GM19043 (cell line): ENCODE data around the gene TOE1.

Experiments
- ATAC-seq: cut with Tn5 transposase; IDR thresholded peaks from one replicate; pipeline ENCODE4 v1.9.1; 2021; ENCODE audit warnings: low read depth; ENCODE audit not compliant: unreplicated experiment

TOE1 gene

DNA sequence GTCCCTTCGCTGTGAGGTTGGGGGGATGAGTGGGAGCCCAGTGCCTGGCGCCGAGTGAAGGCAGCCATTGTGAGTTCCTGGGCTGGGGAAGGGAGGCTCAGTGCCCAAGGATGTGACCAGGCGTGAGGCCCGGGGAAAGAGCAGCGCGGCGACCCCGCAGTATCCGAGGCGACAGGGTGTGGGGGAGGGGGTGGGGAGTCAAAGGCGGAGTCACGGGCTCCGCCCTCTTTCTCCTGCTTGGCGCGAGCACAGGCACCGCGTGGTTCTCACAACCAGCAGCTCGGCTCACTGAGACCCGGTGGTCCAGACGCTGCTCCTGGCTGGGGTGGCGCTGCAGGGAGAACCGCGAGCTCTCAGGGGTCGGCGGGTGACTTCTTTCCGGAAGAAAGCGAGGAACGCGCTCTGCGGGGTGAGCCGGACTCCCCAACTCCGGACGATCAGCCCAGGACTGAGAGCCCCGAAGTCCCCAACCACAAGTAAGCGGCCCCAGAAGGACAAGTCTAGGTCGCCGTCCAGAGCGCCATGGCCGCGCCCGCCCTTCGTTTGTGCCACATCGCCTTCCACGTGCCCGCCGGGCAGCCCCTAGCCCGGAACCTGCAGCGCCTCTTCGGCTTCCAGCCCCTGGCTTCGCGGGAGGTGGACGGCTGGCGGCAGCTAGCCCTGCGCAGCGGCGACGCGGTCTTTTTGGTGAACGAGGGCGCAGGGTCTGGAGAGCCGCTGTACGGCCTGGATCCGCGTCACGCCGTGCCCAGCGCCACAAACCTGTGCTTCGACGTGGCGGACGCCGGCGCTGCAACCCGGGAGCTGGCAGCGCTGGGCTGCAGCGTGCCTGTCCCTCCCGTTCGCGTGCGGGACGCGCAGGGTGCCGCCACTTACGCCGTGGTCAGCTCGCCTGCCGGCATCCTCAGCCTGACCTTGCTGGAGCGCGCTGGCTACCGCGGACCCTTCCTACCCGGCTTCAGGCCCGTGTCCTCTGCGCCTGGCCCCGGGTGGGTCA, 13.0 kb upstream of the TOE1 start, which contains the start of gene HPDL:
Gene HPDL, plus strand, starts transcription at position 269 of the 997 bp plus-strand sequence. Its CDS starts 254 bp downstream, at position 523.
- ATAC-seq: peak; percentile 74

DNA sequence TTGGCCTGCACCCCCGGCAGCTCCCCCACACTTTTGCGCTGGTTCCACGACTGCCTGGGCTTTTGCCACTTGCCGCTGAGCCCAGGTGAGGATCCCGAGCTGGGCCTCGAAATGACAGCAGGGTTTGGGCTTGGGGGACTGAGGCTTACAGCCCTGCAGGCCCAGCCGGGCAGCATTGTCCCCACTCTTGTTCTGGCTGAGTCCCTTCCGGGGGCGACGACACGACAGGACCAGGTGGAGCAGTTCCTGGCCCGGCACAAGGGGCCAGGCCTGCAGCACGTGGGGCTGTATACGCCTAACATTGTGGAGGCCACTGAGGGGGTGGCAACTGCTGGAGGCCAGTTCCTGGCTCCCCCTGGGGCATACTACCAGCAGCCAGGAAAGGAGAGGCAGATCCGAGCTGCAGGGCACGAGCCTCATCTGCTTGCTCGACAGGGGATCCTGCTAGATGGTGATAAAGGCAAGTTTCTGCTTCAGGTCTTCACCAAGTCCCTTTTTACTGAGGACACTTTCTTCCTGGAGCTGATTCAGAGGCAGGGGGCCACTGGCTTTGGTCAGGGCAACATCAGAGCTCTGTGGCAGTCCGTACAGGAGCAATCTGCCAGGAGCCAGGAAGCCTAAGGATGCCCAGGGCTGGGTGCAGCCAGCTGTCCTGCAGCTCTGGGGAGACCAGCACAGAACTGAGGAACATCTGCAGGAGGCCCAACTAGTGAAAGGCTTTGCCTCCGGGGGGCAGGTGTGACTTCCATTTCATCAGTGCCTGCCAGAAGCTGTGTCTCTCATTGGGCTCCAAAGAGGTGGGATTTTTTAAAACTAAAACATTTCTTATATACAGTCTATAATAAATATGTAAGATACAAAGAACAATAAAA, 12.1 kb upstream of the TOE1 start:
- no peak for ATAC-seq

DNA sequence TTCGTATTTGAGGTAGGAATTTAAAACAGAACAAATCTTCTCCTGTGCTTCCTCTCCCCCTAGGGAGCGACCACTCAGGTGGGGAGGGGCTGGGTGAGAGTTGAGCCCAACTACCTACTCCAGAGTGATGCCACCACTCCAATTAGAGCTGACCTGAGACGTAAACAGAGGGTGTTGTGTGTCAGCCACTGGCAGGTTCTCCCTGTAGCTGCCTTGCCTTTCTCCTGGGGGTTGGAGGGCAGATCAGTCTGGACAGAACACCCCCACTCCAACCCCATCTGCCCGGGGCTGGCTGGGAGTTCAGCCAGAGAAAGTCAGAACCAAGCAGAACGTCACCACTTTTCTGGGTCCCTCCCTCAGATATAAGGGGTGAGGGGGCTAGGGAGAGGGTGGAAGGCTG, 11.3 kb upstream of the TOE1 start:
- ATAC-seq: no peak

DNA sequence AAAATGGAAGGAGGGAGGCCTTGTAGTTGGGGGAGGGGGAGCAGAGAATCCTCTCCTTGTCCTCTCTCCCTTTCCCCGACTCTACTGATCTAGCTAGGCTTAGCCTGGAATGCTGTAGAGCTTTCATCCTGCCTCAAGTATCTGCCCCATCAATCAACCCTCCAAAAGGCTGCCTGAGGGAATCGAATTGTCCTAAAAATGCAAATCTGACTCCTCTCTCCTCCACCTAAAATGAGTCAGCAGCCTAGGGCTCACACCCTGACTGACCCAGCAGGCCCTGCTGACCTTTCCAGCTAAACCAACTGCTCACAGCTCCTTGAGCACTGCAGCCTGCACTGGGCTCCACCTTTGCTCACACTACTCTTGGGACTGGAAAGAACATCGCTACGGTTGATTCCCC, 10.5 kb upstream of the TOE1 start:
- no peak for ATAC-seq

- no peak for ATAC-seq
These were observed 8.3 kb upstream of the TOE1 start for GRCh38 chr1:45331436-45332345.

- no peak for ATAC-seq
These were observed 7.6 kb upstream of the TOE1 start for GRCh38 chr1:45332346-45332720.

DNA sequence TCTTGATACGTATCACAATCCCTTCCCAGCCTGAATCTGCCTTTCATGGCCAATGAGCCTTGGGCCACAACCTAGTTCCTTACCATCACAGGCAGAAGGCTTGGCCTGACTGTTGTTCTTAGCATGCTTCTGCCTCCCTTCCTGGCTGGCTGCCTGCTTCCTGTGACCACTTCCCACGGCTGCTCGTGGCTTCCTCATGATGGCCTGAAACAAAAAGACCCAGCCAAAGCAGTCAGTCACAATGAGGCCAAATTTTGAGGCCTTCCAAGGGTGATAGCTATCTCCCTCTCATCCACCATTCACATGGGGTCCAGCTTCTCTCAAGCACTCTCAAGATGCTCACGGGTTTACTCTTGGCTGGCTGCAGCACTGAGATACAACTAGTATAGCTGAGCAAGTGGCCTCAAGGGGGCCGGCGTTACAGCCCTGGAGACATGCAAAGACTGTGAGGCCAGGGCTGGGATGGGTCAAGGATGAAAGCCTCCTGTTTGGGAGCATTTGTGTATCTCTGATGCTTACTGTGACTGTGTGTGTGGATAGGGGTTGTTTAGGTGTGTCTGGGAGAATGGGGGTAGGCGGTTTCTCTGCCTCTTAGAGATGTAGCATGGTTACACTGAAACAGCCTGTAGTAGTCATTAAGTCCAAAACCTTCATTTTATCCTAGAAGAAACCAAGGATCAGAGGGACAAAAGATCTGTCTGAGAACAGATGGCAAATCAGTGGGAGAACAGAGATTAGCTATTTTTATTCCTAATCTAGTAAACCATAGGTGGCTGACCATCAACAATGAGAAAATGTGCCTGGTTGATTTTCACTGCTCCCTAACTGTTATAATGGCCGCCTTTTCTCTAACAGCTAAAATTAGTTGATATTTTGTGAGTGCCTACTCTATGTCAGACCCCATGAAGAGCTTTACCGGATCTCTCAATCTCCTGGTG, 5.4 kb upstream of the TOE1 start:
- no peak for ATAC-seq

DNA sequence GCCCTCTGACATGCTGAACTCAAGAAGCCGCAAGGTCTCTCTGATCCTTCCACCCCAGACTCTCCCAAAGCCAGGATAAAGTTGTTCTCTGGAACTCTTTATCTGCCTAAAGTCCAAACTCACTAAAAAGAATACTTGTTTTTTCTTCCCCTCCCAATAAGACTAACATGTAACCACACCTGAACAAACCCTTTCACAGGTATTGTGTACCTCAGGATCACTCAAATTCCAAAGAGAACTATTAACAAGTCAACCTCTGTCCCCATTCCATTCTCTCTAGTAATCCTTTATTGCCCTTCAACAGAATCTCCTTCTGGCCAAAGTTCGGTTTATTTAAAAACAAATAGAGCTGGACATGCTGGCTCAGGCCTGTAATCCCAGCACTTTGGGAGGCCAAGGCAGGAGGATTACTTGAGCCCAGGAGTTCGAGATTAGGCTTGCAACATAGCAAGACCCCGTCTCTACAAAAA, 4.1 kb upstream of the TOE1 start:
- ATAC-seq: no peak

DNA sequence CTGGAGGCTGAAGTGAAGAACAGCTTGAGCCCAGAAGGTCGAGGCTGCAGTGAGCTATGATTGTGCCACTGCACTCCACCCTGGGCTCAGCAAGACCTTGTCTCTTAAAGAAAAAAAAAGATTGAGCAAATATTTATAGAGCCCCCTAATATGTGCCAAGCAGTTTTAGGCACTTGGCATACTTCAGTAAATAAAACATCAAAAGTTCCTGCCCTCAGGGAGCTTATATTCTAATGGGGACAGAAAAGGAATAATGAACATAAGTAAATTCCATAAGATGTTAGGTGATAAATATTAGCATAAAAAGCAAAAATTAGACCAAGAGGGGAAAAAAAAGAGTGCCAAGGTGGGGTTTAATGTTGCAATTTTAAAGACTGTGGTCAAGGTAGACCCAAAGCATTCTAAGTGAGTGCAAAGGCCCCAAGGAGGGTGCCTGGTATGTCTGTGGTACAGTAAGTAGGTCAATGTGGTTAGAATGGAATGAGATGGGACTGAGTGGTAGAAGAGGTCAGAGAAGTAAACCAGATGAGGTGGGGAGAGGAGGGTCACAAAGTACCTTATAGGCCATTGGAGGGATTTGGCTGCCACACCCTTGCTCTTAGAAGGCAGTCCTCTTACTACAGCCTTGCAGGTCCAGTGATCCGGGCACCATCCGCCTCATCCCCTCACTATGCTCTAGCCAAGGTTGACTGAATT, 2.2 kb upstream of the TOE1 start:
- ATAC-seq: no peak

DNA sequence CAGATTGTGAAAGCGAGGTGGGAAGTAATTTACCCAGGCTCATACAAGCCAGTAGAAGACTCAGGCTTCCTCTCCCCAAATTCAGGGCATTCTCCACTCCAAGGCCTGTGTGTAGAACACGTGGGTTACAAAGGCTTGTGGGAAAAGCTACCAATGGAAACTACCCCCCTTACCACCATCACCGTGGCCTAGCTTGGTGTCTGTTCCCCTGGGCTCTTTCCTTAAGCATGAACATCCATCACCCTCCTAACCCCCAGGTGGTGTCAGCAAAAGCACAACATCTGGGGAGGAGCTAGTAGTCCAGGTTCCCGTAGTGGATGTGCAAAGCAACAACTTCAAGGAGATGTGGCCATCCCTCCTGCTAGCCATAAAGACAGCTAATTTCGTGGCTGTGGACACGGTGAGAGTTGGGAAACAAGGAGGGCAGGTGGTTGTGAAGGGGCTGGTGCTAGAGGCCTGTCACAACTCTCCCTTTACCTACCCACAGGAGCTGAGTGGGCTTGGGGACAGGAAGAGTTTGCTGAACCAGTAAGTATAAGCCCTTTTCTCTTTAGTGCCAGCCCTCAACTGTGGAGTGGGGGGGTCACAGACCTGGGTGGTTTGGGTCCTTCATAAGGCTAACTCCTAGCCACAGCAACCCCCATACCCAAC, 971 bp downstream of the TOE1 start:
- no peak for ATAC-seq

GRCh38 chr1:45344499-45344898, 4.5 kb downstream of the TOE1 start:
- no peak for ATAC-seq

DNA sequence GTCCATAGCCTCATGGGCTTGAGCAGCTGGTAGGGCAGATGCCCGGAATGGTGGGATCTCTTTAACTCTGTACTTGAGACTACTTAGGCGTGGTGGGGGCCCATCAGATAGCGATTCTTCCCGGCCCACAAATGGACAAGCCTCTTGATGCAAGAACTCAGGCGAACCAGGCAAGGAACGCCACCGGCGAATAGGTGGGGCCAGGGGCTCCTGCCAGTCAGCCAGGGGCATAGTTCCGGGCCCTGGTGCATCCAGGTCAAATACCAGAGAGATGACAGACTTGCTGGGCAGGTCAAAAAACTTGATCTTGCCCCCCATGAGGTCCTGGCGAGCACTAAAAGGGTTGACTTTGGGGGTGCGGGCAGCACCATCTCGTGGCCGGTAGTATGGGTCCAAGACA, 5.0 kb downstream of the TOE1 start:
- no peak for ATAC-seq

DNA sequence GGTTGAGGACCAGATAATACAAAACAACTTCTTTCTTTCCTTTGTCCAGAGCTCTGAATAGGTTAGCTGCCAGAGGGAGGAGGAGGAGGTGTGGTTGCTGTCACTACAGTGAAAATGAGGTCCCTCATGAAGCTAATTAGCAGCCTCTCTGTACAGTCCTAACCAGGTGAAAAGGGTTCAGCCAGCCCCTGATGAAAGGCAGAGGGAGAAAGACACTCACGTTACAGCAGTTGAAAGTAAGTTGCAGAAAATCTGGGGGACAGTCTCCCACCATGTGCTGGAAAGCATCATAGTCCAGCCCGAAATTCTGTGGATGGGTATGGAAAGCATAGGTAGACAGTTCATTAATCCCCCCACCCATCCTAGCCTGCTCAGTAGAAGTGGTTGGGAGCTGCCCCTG, 6.5 kb downstream of the TOE1 start:
- no peak for ATAC-seq

DNA sequence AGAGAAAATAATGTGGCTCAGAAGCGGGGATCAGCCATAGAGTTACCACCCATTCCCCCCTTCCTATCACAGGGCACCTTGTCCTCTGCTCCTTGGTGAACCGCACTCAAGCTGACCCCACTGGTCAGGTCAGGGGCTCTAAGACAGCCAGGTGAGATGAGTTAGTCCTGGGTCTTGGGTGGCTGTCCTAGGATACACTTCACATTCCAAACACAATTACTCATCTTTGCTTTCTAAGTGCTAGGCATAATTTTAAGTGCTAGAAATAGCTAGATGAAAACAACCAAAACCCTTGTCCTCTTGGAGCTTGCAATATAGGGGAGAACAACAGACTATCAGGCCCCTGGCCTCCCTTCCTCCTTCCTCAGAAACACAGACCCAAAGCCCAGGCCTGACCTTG, 8.1 kb downstream of the TOE1 start:
- ATAC-seq: no peak

GRCh38 chr1:45348609-45348965, 8.6 kb downstream of the TOE1 start:
- no peak for ATAC-seq

DNA sequence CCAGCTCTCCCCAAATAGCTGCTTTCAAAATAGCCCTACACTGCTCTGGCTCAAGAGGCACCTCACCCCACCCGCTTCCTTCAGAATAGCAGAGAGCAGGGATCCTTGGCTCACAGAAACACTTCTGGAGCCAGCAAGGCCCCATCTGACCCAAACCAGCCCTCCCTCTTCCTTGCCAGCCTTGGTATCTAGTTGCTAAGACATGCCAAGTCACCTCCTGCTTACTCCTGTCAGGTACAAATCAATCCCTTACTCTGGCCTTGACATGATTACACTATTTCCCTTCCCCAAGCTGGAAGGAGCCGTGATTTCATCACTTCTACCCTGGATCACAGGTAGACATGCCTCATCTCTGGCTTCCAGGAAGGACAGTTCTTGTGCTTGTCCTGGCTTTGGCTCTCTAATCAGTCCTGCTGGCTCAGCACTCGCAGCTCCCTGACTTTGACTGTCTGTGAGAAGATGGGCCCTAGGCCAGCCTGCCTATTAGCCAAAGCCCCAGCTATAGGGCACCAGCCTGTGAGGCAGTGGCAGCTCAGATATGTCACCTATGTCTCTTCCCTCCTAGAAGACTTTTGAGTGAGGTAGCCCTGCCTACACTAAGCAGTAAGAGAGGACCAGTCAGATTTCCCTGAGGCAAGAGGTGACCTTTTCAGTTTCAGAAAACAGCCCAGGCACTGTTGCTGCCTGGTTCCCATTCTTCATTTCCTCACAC, 9.2 kb downstream of the TOE1 start:
- no peak for ATAC-seq

DNA sequence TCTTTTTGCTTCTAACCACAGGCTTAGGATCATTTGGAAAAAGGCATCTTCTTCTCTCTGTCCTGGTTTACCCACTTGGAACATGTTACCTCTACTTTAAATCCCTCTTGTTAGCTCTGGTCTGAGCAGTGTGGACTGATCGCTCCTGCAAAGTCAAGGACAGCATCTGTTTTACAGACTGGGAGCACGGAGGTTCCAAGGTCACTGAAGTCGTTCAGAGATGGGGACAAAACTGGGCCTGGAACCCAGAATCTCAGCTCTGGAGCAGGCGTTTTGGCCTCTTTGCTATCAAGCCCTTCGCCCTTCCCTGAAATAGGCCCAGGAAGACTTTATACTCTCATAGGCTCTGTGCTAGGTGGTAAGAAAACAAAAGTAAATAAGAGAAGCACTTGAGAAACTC, 11.5 kb downstream of the TOE1 start:
- no peak for ATAC-seq

DNA sequence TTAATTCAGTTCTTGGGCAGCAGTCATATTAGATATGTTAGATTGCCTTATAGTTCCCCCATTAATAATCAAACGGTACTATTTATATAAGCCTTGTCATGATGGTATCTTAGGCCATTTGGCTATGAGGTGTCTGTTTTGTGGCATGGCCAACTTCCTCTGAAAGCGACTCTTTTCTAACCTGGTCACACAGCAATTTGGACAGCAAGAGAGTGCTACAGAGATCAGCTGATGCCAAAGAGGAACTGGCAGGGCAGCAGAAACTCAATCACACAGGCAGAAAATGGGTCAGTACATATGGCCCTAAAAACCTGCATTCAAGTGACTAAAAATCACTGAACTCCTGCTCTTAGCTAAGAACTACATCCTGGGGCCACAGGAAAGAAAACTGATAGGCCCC, 13.7 kb downstream of the TOE1 start:
- ATAC-seq: no peak
